HG03439 (cell line): ENCODE data around the gene ACER3.
"Not testable (repeated sequence)": the region's sequence is repeated elsewhere in the genome, so short reads cannot be mapped to it uniquely, and the experiment has no call there.

Experiments
- ATAC-seq: cut with Tn5 transposase; IDR thresholded peaks from one replicate; pipeline ENCODE4 v1.9.1; 2021; ENCODE audit warnings: mild to moderate bottlenecking, moderate library complexity; ENCODE audit not compliant: unreplicated experiment

Gene ACER3

DNA sequence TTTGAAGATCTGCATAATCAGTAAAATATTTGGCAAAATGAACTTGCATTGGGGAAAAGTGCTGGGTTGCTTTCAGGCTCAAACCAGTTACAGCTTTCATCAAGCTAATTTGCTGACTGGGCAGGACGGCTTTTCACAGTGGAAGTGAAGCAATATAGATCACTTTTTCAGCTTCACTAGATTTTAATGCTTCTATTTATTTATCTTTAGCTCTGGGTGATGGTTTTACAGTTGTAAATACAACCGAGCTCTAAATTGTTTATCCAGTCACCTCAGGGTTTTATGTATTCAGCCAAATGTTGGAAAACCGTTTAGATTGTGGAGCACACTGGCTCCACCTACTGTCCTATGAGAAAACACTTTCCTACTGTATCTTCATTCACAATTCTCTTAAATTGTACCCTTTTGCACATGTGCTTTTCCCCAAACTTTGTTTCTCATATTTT, 58.2 kb downstream of the ACER3 start:
- ATAC-seq, result no peak

DNA sequence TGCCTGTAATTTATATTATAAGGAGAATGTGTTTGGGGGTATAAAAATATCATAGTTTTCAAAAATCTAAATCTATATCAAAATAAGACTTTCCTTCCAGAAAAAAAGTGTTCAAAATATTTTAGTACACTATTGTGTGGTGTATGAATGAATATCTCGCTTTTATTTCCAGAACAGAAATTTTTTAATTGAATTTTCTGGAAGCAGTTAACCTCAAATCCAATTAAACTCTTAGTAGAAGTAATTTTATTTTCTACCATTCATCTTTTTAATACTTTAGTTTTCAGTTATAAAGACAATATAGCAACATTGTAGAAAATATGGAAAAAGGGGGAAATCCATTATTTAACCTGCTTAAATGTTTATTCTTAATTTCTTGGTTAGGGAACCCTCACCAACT, 58.7 kb downstream of the ACER3 start:
- ATAC-seq, result no peak

DNA sequence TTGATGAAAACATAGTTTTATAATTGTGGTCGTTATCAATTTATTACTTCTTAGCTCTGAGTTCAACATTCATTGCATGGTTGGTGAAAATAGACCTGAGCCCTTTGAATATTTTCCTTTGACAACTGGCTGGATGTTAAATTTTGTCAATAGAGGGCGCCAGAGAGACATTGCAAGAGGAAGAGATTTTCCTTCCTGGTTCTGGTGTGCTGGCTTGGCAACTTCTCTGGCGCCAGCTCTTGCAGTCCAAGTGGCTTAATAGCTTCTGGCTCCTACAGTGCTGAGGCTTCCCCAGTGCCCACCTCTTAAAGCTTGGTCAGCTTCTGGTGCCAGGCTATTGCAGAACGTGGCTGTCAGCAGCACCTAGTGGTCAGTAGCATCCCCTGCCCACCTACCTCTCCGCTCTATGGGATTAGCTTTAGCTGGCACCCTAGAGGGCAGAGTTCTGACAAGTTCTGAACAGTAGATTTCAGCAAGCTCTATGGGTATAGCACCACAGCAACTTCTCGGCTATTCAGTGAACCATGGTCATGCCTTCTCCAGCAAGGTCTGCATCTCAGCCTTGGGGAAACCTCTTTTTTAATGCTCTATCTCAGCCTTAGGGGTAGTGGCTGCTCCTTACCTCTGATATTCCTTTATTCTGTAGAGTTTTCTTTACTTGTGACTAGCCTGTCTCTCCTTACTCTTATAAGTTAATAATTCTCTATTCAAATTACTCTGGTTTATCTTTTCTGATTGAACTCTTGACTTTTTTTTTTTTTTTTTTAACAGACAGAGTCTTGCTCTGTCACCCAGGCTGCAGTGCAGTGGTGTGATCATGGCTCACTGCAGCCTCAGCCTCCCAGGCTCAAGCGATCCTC, 59.4 kb downstream of the ACER3 start:
- no peak for ATAC-seq

DNA sequence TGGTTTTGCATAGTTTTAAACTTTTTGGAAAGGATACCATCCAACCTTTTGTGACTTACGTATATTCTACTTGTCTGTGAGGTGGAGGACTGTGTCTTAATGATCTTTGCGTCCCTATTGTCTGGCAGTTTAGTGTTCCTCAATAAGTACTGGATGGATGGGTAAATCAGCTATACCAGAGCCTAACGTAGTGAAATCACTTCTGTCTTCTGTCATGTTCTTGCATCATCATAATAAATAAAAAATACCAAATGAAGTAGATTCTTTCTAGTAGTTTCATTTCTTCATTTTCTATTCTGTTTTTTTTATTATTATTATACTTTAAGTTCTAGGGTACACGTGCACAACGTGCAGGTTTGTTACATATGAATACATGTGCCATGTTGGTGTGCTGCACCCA, 66.4 kb downstream of the ACER3 start:
- no peak for ATAC-seq

DNA sequence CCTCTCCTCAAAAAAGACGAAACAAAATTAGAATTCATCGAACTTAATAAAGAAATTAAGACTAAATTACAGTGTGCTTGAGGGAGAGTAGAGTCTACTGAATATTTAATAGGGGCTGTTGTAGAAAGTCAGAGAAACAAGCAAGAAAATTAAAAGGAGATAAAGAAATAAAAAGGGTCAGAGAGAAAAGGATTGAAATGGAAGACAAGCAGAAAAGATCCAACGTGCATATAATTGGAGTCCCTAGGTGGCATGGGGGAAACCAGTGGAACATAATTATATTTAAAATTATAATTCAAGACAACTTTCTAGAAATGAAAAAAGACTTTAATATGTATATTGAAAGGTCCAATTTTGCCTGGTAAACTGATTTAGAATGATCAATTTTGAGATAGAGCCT, 74.3 kb downstream of the ACER3 start:
- ATAC-seq, result no peak

DNA sequence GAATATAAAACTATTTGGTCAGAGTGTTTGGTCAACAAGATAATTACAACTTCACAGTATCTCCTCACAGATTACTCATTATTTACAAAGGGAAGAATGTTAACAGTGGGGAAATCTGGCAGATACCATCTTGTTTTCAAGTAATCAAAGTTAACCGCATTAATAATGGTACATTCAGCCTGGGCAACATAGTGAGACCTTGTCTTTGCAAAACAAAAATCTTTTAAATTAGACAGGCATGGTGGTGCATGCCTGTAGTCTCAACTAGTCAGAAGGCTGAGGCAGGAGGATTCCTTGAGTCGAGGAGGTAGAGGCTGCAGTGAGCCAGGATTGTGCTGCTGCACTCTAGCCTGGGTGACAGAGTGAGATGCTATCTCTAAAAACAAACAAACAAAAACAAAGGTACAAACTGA, 78.5 kb downstream of the ACER3 start:
- ATAC-seq, result no peak

DNA sequence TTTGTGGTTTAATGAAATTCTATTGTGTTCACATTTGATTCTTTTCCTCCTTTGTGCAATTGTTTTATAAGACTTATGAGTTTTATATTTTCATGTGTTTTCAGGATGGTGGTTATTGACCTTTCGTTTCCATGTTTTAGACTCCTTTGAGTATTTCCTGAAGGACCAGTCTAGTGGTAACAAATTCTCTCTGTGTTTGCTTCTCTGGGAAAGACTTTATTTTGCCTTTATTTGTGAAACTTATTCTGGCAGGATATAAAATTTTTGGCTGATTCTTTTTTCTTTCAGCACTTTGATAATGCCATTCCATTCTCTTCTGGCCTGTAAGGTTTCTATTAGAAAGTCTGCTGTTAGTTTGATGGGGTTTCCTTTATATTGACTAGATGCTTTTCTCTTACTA, 83.5 kb downstream of the ACER3 start:
- no peak for ATAC-seq

DNA sequence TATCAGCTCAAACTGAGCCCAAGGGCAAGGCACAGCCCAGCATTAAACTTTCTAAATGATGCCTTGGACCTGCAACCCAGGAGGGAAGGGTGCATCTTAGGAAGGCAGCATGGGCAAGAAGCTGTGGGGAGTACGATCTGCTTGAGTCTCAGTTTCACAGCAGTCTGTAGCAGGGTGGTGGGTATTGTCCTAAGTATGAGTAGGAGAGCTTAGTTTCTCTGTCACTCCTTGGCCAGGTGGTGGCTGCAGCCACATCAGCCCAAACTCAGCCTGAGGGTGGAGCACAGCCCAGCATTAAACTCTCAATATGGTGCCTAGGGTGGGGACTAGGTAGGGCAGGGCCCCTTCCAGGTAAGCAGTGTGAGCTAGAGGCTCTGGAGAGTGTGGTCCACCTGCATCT, 85.5 kb downstream of the ACER3 start:
- ATAC-seq, result no peak

DNA sequence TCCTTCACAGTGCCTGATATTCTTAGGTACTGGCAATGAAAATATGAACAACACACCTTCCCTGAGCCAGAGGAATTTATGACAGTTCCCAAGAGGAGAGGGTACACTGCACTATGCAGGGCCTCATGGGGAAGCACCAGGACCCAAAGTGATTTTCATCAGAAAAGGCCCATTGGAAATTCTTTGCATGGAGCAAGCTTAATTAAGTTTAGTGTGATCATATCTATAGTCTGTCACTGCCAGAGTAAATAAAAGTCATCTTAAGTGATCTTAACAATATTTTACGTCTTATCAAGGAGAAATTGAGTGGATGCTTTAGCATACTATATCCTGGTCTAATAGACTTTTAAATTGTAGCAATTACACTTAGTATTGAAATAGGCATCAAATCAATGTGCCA, 86.5 kb downstream of the ACER3 start:
- no peak for ATAC-seq

DNA sequence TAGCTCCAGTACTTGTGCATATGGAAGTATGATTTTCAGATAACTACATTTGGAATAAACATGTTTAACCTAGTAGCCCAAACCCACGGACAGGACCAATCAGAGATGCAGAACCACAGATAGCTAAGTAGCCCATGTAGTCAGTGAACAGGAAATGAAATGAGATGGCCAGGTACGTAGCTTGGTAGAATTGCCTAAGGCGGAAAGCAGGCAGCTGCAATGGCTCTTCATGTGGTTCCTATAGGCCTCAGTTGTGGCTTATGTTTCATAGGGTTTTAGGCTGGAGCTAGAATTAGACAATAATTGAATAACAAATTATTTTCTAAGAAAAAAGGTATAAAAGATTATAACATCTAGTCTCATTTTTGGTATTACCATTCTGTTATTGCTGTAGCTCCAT, 87.1 kb downstream of the ACER3 start:
- ATAC-seq, result no peak

DNA sequence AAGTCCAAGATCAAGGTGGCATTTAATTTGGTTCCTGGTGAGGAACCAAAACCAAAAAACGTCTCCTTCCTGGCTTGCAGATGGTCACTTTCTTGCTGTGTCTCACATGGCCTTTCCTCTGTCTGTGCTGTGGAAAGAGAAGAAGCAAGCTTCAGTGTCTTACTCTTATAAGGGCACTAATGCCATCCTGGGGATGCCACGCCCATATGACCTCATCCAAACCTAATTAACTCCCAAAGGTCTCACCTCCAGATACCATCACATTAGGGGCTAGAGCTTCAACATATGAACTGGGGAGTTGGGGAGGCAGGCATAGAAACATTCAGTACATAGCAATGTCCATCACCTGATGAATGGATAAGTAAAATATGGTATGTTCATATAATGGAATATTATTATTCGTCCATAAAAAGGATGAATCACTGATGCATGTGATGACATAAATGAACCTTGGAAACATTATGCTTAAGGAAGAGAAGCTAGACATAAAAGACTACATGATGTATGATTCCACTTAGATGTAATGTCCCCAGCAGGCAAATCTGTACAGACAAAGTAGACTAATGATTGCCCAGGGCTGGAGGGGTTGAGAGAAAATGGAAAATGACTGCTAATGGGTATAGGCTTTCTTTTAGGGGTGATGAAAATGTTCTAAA, 94.9 kb downstream of the ACER3 start:
- no peak for ATAC-seq

DNA sequence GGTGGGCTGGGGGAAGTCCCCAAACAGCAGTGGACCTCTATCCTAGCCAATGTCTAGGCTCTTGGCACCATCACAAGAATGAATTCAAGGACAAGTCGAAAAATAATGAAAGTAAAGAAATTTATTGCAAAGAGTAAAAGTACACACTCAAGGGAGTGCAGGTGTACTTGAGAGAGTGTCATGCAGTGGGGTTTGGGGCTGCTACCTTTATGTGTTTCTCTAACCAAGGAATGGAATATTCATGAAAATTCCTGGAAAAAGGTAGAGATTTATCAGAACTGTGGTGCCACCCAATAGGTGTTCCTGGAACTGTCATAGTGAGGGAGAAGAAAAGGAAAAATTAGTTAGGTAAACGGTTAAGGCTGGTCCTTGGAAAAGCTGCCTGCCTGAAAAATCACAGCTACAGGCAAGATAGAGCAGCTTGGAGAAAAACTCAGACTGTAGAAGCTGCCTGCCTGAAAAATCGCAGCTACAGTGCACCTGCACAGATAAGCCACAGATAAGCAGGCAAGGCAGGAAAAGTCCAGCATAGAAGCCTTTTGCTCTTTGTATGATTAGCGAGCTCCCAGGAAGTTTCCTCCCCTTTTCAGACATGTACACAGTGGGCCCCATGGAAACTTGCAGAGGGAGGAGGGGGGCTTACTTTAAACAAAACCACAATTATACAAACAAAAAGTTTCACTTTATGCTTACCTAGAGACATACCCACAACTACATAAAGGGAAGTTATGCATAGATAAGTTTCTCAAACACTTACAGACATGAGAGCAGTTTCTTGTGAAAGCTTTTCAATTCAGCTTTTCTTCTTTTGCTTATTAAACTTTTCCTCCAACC, 102.1 kb downstream of the ACER3 start:
- no peak for ATAC-seq

DNA sequence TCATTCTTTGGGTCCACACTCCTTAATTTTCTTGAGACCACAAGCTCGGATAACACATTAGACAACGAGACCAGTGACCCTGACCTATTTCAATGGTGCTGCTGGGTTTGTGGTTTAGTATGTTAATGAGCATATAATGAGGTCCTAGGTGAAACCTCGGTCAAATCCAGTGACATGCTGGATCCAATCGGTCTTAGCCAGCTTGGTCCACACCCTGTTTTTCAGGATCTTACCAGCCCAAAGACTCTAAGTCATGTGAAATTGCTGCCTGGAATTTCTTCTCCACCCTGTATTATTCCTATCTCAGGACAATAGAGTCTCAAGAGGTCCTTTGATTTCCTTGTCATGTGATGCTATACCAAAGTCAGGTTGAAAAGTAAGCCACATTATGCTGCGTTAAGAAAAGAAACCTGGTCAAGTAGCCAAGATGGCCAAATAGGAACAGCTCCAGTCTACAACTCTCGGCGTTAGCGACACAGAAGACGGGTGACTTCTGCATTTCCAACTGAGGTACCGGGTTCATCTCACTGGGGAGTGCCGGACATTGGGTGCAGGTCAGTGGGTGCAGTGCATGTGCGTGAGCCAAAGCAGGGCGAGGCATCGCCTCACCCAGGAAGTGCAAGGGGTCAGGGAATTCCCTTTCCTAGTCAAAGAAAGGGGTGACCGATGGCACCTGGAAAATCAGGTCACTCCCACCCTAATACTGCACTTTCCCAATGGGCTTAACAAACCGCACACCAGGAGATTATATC, 102.9 kb downstream of the ACER3 start:
- not testable (repeated sequence) for ATAC-seq

DNA sequence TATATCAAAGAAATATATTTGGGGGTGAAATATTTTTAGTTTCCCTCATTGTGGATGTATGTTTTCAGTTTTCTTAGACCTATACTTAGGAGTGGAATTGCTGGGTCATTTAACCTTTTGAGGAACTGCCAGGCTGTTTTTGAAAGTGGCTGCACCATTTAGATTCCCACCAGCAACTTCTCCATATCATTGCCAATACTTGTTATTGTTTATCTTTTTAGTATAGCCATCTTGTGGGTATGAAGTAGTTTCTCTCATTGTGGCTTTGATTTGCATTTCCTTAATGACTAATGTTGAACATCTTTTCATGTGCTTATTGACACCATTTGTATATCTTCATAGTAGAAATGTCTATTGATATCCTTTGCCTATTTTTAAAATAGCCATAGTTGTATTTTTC, 111.3 kb downstream of the ACER3 start:
- no peak for ATAC-seq

DNA sequence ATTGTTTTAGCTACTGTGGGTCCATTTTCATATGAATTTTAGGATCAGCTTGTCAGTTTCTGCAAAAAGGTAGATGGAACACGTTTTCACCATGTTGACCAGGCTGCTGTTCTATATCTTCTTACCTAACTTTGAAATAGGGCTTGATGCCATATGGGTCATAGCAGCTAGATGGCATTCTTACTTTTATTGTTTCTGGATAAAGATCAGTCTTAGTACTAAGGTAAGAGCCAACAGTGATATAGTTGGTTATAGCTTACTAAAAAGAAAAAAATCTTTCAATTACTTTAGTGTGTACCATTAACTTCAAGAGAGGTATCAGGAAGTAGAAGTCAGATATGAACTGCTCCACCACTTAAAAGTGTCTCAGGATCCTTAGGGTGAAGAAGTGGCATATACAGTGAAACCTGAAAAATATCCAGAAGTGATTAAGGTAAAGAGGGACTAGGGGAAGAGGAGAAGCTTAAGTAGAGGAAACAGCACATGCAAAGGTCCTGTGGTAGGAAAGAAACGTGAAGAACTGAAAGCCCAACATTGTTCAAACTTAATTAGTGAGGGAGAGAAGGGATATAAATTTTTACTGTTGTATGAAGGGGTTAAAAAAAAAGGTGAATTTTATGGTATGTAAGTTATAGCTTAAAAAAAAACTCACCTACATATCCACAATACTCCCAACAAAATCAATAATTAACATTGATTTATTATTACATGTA, 113.6 kb downstream of the ACER3 start:
- ATAC-seq, result no peak

DNA sequence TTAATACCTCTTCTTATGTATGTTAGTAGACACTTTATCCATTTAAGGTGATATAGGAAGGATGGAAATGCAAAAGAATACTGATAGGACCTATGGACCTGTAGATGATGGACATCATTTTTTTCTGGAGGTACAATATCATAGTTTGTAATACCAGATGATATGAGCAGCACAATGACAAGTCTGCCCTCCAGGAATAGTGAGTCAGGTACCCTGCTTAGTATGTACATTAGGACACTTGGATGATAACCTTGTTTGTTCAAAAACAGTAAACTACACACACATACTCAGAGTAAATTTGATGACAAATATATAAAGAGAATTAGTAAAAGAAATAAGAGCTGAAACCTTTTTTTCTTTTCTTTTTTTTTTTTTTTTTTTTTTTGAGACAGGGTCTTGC, 114.8 kb downstream of the ACER3 start:
- ATAC-seq, result no peak

DNA sequence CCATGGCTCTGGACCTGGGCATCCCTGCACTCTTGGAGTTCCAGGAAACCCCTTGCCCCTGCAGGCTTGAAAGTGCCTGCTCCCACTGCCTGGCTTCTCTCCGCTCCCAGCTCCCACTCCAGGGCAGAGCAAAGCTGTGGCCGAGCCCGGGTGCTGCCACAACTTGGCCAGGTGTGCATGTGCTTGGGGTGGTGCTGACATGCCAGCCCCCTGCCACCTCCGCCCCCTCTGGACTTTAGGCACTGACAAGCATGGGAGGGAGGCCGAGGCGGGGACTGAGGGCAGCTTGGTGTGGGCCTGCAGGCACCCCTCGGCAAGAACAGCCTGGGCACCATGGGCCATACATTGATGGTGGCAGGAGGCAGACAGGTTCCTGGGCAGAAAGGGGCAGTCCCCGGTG, 117.1 kb downstream of the ACER3 start:
- no peak for ATAC-seq

DNA sequence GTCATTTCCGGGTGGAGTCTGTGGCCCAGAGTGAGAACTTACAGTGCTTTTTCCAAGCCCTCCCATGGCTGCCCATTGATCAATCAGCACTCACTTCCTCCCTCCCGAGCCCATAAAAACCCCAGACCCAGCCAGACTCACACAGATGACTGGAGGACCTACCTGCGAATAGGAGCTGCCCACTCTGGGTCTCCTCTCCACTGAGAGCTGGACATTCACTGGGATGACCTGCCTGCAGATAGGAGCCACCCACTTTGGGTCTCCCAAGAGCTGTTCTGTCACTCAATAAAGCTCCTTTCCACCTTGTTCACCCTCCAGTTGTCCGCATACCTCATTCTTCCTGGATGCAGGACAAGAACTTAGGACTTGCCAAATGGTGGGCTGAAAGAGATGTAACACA, 117.5 kb downstream of the ACER3 start:
- no peak for ATAC-seq

DNA sequence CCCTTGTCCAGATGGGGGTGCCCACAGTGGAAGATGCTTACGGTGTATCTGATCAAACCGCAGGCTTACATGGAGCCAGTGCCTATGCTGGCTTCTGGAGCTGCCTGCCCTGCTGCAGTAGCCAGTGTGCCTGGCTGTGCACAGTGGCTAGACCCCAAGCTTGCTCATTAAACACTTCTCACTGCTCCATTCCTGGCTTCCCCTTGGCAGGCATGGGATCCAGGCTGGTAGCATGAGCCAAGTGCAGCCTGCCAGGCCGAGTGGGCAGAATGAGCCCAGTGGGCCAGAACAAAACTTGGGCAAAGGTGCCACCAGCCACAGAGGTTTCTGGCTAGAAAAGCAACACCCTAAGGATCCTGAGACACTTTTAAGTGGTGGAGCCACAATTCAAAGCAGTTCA, 118.1 kb downstream of the ACER3 start:
- ATAC-seq, result no peak

DNA sequence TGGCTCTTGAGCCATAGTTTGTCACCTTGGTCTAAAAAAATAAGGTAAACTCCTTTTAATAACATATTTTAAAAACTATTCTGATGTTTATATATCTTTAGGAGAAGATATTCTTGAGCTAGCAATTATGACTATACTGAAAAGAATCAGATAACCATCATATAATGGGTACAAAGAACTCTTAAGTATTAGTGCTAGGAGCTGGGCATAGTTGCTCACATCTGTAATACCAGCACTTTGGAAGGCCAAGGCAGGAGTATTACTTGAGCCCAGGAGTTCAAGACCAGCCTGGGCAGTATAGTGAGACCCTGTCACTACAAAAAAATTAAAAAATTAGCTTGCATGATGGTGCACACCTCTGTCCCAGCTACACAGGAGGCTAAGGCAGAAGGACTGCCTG, 119.5 kb downstream of the ACER3 start:
- no peak for ATAC-seq
